ENCODE results near the gene HSPA14. TPM values are rescaled to one million over a fixed set of nuclear protein-coding genes. Genes with fewer than 3 reads are reported as not detected.

Gene HSPA14
- total and polyA plus RNA-seq, 10 donors = 11.6 to 24.1 (median 13.5) TPM

DNA sequence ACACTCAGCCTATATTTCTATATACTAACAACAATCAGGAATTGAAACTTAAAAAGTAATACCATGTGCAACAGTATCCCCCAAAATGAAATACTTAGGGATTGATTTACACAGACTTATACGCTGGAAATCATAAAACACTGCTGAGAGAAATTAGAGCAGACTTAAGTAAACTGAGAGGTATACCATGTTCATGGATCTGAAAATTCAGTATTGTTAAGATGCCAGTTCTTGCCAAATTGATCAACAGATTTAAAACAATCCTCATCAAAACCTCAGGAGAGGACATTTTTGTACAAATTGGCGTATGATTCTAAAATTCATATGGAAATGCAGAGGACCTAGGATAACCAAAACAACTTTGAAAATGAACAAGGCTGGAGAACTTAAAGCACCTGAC, 78.5 kb downstream of the HSPA14 start:
- 96 to 100% (median 100%) methylated on average over 2 of the region's 2 CpGs for WGBS, 5 donors
- Histone ChIP-seq H3K27ac (no peak overlapping the region), H3K4me3 (no peak overlapping the region), H3K9me3 (peaks cover 5 to 36% (median 27%) of the 10 kb centered on the region in 8 donors), H3K27me3 (replicated peaks in 1 of 7) (no peaks in the 10 kb centered on the region), H3K36me3 (peaks cover 18 to 99% (median 80%) of the 10 kb centered on the region in 6 donors), H3K4me1 (peaks cover 0 to 4% (median 0%) of the 10 kb centered on the region in 6 donors)
- intact Hi-C loops (cut with DNase I; ENCODE audit: low total_unique reads) = no loop called here
- no peak for TF ChIP-seq POLR2A (IDR thresholded peaks at IDR 0.05)
- no peak for TF ChIP-seq CTCF (IDR thresholded peaks at IDR 0.05 in 8 of 11, conservative IDR thresholded peaks at IDR 0.05 in 3 of 11)
- TF ChIP-seq POLR2AphosphoS5 (IDR thresholded peaks at IDR 0.05) = no peak
- no peak for DNase-seq

DNA sequence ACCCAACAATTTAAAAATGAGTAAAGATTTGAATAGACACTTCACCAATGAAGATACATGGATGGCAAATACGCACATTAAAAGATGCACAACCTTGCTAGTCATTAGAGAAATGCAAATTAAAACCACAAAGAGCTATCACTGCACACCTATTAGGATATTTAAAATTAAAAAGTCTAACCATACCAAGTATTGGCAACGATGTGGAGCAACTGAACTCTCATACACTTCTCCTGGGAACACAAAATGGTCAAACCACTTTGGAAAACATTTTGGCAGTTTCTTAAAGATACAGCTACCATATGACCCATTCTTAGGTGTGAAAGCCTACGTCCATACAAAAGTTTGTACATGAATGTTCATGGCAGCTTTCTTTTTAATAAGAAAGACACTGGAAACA, 79.7 kb downstream of the HSPA14 start:
- TF ChIP-seq POLR2A (IDR thresholded peaks at IDR 0.05) (no peak), CTCF (IDR thresholded peaks at IDR 0.05 in 8 of 11, conservative IDR thresholded peaks at IDR 0.05 in 3 of 11) (no peak), POLR2AphosphoS5 (IDR thresholded peaks at IDR 0.05) (no peak)
- peaks cover 5 to 36% (median 27%) of the 10 kb centered on the region in 8 donors for H3K9me3 ChIP-seq
- DNase-seq = no peak
- H3K27ac ChIP-seq = no peak overlapping the region
- H3K36me3 ChIP-seq = peaks cover 24 to 99% (median 85%) of the 10 kb centered on the region in 6 donors
- 88 to 99% (median 95%) methylated on average over 3 of the region's 3 CpGs for WGBS, 5 donors
- H3K27me3 ChIP-seq (replicated peaks in 1 of 7) = no peaks in the 10 kb centered on the region
- intact Hi-C loops (cut with DNase I; ENCODE audit: low total_unique reads) = no loop called here
- no peak overlapping the region for H3K4me3 ChIP-seq
- peaks cover 0 to 4% (median 0%) of the 10 kb centered on the region in 6 donors for H3K4me1 ChIP-seq

DNA sequence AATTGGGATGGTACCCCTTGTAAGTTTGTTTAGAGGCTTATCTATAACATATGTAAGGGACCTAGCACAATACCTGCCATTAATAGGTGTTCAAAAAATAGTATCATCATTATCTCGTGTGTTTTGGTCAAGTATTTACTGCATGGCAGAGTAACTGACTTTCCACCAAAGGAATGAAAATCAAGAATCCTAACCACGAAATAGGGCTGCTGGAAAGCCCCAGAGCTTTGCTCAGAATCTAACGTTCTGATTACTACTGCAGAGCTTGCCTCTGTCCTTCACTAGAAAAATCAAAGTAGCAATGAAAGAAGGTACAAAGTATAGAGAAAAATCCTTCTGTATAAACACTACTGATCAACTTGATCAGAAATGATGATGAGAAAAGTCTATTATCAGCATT, 80.9 kb downstream of the HSPA14 start:
- H3K27ac ChIP-seq = no peak overlapping the region
- TF ChIP-seq CTCF (IDR thresholded peaks at IDR 0.05 in 8 of 11, conservative IDR thresholded peaks at IDR 0.05 in 3 of 11) (no peak), POLR2AphosphoS5 (IDR thresholded peaks at IDR 0.05) (no peak)
- no peaks in the 10 kb centered on the region for H3K27me3 ChIP-seq (replicated peaks in 1 of 7)
- peaks cover 5 to 36% (median 27%) of the 10 kb centered on the region in 8 donors for H3K9me3 ChIP-seq
- H3K4me3 ChIP-seq = no peak overlapping the region
- DNase-seq = no peak
- intact Hi-C loops (cut with DNase I; ENCODE audit: low total_unique reads) = no loop called here
- peaks cover 25 to 99% (median 89%) of the 10 kb centered on the region in 6 donors for H3K36me3 ChIP-seq
- H3K4me1 ChIP-seq = peaks cover 0 to 4% (median 0%) of the 10 kb centered on the region in 6 donors
- WGBS, 5 donors = 81 to 91% (median 86%) methylated on average over 3 of the region's 3 CpGs

Other genes with a start within 250 kb of the HSPA14 start
- gene FAM107B, start 63.4 kb upstream of the HSPA14 start, total RNA-seq = 100 to 1,000 TPM in 2 of 7 donors, 10 to 100 TPM in 5; 58.7 to 115 (median 81.2) TPM
- 10 to 100 TPM; 40.1 to 53.0 (median 46.9) TPM for gene FAM107B, start 63.4 kb upstream of the HSPA14 start, polyA plus RNA-seq
- 1 to 10 TPM in 5 of 7 donors, under 1 TPM in 1, not detected in 1; 0.91 to 2.5 (median 1.6) TPM for gene CDNF, start 269 bp upstream of the HSPA14 start, total RNA-seq
- 1 to 10 TPM in 2 of 3 donors, under 1 TPM in 1; 0.67 to 2.0 (median 1.5) TPM for gene CDNF, start 269 bp upstream of the HSPA14 start, polyA plus RNA-seq
- gene MSANTD7, start within 50 bp of the HSPA14 start, total RNA-seq = 10 to 100 TPM in 6 of 7 donors, 1 to 10 TPM in 1; 10.0 to 18.4 (median 12.8) TPM
- 1 to 10 TPM; 2.4 to 3.5 (median 2.9) TPM for gene MSANTD7, start within 50 bp of the HSPA14 start, polyA plus RNA-seq
- gene SUV39H2, start 40.6 kb downstream of the HSPA14 start, total RNA-seq = 1 to 10 TPM; 4.0 to 8.4 (median 5.1) TPM
- gene SUV39H2, start 40.6 kb downstream of the HSPA14 start, polyA plus RNA-seq = 1 to 10 TPM; 1.2 to 3.1 (median 2.7) TPM
- 10 to 100 TPM; 23.0 to 35.6 (median 27.3) TPM for gene DCLRE1C, start 115.8 kb downstream of the HSPA14 start, total RNA-seq
- 1 to 10 TPM; 6.8 to 9.2 (median 9.2) TPM for gene DCLRE1C, start 115.8 kb downstream of the HSPA14 start, polyA plus RNA-seq
- not detected for gene MEIG1, start 121.1 kb downstream of the HSPA14 start, total RNA-seq
- under 1 TPM; 0.54 to 0.64 (median 0.57) TPM for gene MEIG1, start 121.1 kb downstream of the HSPA14 start, polyA plus RNA-seq
- 10 to 100 TPM in 3 of 7 donors, 1 to 10 TPM in 3, not detected in 1; 2.6 to 17.5 (median 6.8) TPM for gene OLAH, start 205.6 kb downstream of the HSPA14 start, total RNA-seq
- 1 to 10 TPM in 2 of 3 donors, under 1 TPM in 1; 0.80 to 4.0 (median 1.2) TPM for gene OLAH, start 205.6 kb downstream of the HSPA14 start, polyA plus RNA-seq